Stimulated activated CD8-positive, alpha-beta memory T cell treated with anti-CD3 and anti-CD28 coated beads, Interleukin-15, amount 100 ng/mL, for 48 hours (primary cell): ENCODE results near the gene NUDT9.
"Not testable (repeated sequence)": the region's sequence is repeated elsewhere in the genome, so short reads cannot be mapped to it uniquely, and the experiment has no call there.

ENCODE experiments used
- DNase-seq, 2 donors: peaks; one replicate each; pipeline ENCODE4 v3.0.0-alpha.2; 2020; ENCODE audit warnings: low read depth in 2 of 2

Gene NUDT9

GRCh38 chr4:87422104-87423052, at the start of gene NUDT9:
Gene NUDT9 (plus strand): TSS chr4:87422573. CDS start chr4:87422906, 333 bp downstream.
- DNase-seq, result peak; percentile 81

GRCh38 chr4:87375719-87376291, 46.6 kb upstream of the NUDT9 start:
- no peak for DNase-seq

GRCh38 chr4:87377816-87378215, 44.6 kb upstream of the NUDT9 start:
- DNase-seq, result no peak

GRCh38 chr4:87382116-87382515, 40.3 kb upstream of the NUDT9 start:
- DNase-seq, result no peak

- no peak for DNase-seq
These were observed 39.4 kb upstream of the NUDT9 start for GRCh38 chr4:87382931-87383330.

- not testable (repeated sequence) for DNase-seq
These were observed 37.8 kb upstream of the NUDT9 start for GRCh38 chr4:87384466-87385132.

GRCh38 chr4:87387237-87387636, 35.1 kb upstream of the NUDT9 start:
- no peak for DNase-seq

GRCh38 chr4:87388901-87389300, 33.5 kb upstream of the NUDT9 start:
- no peak for DNase-seq

GRCh38 chr4:87390055-87390454, 32.3 kb upstream of the NUDT9 start:
- not testable (repeated sequence) for DNase-seq

GRCh38 chr4:87390551-87390890, 31.9 kb upstream of the NUDT9 start:
- no peak for DNase-seq

GRCh38 chr4:87390891-87391575, 31.3 kb upstream of the NUDT9 start, which contains the start of gene HSD17B11:
Gene HSD17B11 (minus strand): TSS chr4:87391188. CDS start chr4:87391070, 118 bp downstream.
- DNase-seq, result peak; percentile 71 to 72

GRCh38 chr4:87391576-87392054, 30.8 kb upstream of the NUDT9 start:
- no peak for DNase-seq

GRCh38 chr4:87392183-87392582, 30.2 kb upstream of the NUDT9 start:
- DNase-seq, result no peak

- not testable (repeated sequence) for DNase-seq
These were observed 27.3 kb upstream of the NUDT9 start for GRCh38 chr4:87395073-87395472.

GRCh38 chr4:87395851-87396250, 26.5 kb upstream of the NUDT9 start:
- not testable (repeated sequence) for DNase-seq

GRCh38 chr4:87399148-87399547, 23.2 kb upstream of the NUDT9 start:
- no peak for DNase-seq

- no peak for DNase-seq
These were observed 22.4 kb upstream of the NUDT9 start for GRCh38 chr4:87399954-87400353.

- not testable (repeated sequence) for DNase-seq
These were observed 18.6 kb upstream of the NUDT9 start for GRCh38 chr4:87403732-87404131.

- DNase-seq, result no peak
These were observed 17.1 kb upstream of the NUDT9 start for GRCh38 chr4:87405211-87405820.

- DNase-seq, result no peak
These were observed 15.9 kb upstream of the NUDT9 start for GRCh38 chr4:87406462-87406861.

- DNase-seq, result not testable (repeated sequence)
These were observed 15.5 kb upstream of the NUDT9 start for GRCh38 chr4:87406902-87407301.
